NCI-H2171 (cell line): ENCODE measurements around the gene LAMA4.
"Not testable (repeated sequence)": the region's sequence is repeated elsewhere in the genome, so short reads cannot be mapped to it uniquely, and the experiment has no call there.

ENCODE experiments used
- DNase-seq: peaks from one replicate; lab custom pipeline; 2025; lab: John Stamatoyannopoulos, UW

Gene LAMA4

DNA sequence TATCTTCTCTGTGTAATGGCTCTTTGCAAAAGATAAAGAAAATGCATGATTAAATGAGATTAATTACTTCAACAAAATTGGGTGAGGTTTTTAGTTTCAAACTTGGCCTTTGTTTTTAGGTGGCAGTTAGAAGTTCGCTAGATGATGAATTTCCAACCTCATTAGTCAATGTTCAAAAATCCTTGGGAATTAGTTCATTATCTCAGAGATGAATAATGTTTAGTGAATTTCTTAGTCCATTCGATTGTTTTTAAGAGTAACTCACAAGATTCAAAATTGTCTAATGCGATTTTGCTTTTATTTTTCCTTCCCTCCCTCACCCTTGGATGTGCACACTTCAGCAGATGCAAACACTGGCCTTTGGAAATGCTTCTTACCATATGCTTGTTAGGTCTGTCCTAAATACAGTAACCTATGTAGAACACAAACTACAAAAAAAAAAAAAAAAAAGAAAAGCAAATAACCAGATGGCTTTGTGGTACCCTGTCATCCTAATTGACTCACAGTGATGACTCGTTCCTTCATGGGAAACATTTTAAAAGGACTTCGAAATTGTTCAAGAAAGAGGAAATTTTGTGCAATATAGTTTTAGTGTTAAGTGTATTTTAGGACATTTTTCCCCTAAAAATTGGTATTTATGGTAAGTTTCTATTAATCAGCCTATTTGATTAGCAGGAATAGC lies 100.3 kb downstream of the LAMA4 start:
- DNase-seq = peak; percentile 80

DNA sequence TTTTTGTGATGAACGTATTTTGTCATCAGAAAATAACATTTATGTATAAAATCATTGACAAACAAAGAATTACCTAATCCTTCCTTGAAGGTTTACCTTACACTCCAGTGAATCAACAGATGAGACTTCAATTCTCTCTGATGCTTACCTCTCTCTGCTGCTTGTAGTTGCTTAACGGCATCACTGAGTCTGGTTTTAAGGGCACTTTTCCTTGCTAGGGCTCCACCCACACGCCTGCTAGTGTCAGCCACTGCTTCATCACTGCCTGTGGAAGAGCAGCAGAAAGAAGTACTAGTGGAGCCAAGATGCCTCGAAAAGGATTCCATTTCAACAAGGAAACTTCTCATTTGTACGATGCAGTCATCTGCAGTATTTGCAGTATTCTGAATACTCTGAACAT lies 104.0 kb downstream of the LAMA4 start:
- peak; percentile 36 for DNase-seq

DNA sequence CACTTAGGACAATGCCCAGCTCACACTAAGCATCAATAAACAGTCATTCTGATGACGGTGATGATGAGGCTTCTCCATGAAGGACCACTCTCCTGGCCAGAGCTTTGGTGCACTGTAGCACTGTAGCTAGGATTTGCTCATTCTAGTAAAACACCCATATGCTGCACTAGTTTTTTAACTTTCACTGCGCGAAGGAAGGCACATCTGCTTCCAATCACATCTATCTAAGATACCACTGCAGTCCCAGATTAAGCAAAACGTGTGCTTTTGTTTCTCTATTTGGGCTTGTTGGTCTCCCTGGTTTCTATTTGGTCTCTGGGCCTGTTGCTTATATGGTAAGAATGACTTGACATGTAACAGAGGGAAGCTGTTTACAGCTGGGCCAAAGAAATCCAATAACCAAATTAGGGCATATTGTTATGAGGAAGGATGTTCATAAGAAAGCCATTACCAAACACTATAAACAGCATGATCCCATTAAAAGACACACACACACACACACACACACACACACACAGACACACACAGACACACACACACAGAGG lies 104.6 kb downstream of the LAMA4 start:
- peak; percentile 29 for DNase-seq

DNA sequence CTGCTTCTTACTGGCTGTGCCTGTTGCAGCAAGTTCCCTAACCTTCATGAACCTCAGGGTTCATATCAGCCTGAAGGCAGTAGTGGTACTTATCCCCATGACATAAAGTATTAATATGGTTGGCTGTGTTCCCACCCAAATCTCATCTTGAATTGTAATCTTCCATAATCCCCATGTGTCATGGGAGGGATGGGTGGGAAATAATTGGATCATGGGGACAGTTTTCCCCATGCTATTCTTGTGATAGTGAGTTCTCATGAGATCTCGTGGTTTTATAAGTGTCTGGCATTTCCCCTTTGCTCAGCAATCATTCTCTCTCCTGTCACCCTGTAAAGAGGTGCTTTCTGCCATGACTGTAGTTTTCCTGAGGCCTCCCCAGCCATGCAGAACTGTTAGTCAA lies 105.1 kb downstream of the LAMA4 start:
- no peak for DNase-seq

DNA sequence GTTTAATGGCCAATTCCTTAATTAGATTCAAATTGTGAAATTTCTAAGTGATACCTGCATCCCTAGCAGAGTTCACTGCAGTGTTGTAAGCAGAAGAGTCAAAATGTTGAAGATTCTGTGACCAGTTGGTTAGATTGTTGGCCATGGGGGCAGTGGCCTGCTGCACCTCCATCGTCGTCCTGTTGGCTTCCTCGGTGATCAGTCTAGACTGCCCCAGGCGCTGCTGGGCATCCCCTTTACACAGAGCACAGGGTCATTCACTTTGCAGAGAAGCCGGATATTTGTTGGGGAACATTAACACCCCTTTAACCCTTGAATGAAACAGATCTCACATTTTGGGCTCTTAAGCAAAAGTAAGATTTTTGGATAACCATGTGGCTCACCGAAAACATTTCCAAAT lies 106.3 kb downstream of the LAMA4 start:
- DNase-seq = no peak

DNA sequence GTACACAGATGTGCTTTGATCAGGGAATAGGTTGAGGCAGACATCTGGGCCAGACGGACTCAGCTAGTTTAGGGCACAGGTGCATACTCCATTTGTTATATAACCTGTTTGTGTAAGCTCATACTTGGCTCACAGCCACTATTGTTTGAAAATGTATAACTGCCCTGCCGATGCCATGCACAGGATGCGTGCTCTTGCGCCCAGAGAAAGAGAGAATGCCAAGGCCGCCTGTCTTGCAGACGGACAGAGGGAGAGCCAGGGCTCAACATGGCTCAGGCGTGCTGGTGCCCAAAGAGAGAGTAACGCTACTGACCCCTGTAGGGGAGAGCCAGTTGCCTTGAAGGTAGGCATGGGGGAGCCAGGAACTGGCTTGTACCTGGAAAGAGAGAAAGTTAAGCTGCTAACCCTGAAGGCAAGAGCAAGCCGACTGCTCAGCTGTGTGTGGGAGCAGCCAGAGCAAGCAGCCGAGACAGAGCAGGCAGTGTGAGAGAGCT lies 109.2 kb downstream of the LAMA4 start:
- peak; percentile 92 for DNase-seq

DNA sequence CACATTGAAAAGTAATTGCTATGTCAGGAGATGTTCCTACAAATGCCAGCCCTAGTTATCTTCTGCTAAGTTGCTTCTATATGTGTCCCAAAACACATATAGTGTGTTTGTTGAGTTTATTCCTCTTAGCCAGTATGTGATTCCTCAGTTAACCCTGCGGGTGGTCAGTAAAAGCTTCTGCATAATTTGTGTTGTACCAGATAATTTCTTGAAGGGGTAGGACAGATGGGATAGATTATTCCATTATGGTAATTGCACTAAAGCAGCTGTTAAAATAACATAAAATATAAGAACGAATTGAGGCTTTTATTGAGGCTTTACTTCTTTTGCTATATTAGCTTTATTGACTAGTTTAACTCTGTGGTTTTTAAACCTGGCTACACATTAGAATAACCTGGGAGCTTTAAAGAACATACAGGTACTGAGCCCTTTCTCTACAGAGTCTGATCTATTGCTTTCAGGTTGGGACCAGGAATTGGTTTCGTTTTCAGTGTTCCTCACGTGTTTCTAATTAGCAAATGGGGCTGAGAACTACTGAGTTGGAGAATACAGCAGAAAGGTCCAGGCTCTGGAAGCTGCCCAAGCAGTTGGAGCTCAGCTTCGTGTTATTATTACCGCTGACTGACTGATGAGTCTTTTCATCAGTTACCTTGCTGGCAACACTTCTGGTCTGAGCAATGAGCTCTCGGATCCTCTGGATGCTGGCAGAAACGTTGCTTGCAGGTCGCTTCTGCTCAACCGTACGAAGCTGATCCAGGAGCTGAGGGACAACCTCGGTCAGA lies 110.0 kb downstream of the LAMA4 start:
- peak; percentile 70 for DNase-seq

DNA sequence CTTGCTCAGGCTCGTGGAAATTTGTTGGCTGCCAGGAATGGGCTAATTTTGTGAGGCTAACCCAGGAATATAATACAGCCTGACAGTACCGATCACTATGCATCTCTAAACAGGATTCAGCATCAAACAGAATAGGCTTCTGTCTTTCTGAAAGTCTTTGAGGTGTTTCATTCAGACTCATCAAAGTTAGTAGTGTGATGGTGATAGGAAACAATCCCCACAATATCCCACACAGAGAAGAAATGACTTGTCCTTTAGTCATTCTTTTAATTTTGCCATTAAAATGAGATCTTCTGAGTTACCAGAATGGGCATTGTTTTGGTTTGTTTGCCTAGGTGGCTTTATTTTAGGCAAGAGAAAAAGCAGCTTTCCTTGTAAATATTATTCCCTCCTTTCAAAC lies 112.7 kb downstream of the LAMA4 start:
- no peak for DNase-seq

DNA sequence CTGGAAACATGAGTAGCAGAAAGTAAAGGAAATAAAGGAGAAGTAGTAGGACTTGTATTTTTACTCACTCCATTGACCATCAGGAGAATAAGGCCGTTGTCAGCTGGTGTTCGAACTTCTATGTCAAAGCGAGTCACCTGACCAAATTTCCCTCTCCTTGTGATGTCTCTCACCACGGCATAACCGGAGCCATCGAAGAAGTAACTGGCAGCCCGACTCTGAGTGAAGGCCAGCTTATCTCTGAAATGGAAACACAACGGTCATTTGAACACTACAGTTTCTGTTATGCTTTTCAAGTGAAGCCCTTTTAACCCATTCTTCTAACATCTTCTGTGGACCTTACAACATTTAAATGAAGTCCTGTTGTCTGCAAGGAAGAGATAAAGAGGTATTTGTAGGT lies 115.3 kb downstream of the LAMA4 start:
- DNase-seq = no peak

DNA sequence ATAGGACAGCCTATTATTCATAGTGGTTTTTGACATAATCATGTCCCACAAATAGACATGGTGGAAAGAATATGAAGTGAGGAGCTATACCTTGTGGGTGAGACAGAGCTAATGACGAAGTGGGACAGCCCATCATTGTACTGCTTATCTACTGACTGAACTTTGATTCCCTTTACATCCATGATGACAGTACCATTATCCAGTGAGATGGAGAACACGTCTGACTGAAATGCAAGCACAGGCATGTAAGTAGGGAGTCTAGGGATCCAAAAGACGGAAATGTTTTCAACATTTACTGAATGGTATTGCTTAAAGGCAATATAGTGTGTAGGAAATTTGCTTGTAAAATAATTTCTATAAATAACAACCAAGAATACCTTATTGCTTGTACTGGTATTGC lies 123.5 kb downstream of the LAMA4 start:
- no peak for DNase-seq

DNA sequence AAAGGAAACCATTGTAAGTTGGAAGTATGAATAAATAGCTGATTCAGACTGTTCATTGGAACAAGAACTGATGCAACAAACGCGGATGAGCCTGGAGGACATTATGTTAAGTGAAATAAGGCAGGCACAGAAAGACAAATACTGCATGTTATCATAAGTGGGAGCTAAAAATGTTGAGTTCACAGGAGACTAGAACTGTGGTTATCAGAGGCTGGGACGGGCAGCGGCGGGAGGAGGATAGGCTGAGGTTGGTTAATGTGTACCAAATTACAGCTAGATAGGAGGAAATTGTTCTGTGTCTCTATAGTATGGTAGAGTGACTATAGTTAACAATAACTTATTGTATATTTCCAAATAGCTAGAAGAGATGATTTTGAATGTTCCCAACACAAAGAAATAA lies 126.2 kb downstream of the LAMA4 start:
- DNase-seq = no peak

DNA sequence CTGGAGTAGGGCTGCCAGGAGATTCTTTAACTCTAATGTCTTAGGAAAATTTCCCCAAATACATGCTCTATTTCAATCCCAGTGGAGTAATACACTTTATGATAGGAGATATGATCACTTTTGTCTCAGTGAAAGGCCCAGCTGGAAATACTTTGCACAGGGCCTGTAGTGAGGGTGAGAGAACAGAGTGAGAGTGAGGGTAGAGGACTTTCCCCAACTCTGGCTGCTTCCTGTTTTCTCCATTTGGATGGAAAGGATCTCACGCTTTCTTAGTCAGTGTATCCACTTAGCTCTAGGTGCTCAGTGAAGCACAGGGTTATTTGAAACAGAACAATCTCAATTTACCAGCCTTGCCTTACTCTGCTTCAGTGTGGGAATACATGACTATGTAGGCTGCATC lies 130.4 kb downstream of the LAMA4 start:
- no peak for DNase-seq

DNA sequence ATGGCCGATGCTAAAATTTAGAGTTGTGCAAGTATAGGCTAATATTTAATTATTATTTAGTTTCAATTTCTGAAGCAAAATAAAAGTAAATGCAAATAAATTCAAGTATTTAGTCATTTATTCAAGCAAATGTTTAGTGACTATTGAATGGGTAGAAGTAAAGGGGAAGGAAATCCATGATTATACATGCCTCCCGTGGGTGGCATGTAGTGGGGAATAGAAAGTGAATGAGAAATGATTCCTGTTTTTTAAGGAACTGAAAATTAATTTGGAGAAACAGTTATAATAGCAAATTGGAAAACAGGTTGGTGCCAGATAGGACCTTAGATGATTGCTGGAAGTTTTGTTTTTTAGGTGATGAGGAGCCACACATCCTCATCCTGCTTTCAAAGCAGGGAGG lies 131.6 kb downstream of the LAMA4 start:
- no peak for DNase-seq

DNA sequence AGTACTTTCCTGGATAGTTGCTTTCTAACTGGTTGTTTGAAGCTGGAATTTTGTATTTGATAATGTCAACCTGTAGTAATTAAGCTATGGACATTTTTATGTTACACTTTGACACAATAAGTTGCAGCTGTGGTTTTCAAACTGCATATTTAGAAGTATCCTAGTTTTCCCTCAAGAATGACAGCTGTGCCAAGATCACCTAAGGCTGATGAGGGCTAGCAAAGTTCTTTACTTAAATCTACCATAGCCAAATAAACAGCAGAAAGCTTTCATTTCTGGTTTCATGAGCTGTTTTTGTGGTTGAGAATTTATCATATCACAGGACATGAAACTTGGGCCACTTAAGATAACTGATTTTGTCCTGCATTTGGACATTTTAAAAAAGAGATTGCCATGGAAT lies 136.3 kb downstream of the LAMA4 start:
- DNase-seq = no peak

DNA sequence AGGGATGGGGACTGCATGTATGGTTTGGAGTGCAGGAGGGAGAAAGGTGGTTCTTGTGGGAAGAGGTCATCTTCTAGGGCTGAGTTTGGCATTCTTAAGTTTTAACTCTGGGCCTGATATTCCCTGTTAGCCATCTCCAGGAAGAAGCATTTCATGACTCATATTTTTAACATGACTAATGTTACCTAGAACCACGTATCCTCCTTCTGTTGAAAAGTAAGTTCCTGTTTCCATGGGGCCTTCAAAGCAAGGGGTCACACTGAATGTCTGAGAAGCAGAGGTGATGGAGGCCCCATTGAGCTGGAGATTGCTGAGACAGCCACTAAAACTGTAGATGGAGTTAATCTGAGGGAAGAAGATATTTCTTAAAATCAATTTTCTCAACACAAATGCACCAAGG lies 136.8 kb downstream of the LAMA4 start:
- no peak for DNase-seq

DNA sequence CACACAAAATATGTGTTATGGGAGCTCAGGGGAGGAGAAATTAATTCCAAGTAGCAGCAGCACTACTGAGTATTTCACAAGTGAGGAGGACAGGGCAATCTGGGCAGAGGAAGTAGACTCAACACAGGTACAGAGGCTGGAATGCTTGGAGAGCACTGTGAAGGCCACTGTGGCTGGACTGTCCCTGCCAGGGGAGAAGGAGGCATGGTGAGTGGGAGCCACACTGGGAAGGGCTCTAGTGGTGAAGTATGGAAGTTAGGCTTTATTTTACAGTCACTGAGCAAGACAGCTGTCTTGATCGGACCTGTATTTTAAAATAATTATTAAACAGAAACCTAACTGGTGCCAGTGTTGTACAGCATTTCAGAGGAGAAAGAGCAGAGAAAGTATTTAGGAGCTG lies 138.1 kb downstream of the LAMA4 start:
- no peak for DNase-seq

DNA sequence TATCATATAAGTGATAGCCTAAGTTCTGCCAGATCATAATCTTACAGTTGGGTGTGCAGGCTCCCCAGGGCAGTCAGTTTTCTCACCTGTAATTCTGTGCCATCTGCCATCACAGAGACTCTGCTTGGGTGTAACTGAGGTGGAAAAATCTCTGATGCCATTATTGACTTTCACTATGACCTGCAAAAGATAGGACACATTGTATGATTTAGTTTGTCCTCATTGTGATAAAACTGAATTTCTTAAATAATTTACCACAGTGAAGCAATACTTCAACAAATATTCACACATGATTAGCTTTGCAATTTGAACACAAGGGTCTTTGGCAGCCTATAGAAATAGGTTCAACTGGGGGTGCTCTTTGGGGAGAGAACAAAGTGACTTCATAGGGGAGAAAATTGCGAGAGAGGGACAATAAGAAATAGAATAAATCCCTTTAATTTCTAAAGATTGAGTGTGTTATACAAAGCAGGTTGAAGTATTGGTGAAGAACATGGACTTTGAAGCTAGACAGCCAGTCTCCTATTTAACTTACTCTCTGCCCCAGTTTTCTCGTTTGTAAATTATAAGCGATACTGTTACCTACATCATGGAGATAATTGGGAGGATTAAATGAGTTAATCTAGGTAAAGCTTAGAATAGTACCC lies 139.7 kb downstream of the LAMA4 start:
- peak; percentile 60 for DNase-seq

DNA sequence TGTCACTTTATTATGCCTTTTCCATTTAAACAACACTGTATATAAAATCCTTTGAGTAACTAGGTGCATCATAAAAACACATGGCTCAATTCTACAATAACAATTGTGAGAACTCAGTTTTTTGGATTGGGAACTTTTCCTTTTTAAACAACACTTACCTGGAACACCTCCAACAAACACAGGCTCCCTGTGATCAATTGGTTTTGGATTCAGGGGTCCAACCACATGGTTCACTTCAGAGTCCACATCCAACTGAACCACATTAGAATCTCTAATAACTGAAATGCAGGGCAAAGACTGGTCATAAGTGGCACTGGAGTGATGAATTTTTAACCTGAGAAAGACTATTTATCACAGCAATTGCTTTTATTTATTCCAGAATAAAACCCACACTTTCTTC lies 140.4 kb downstream of the LAMA4 start:
- no peak for DNase-seq

DNA sequence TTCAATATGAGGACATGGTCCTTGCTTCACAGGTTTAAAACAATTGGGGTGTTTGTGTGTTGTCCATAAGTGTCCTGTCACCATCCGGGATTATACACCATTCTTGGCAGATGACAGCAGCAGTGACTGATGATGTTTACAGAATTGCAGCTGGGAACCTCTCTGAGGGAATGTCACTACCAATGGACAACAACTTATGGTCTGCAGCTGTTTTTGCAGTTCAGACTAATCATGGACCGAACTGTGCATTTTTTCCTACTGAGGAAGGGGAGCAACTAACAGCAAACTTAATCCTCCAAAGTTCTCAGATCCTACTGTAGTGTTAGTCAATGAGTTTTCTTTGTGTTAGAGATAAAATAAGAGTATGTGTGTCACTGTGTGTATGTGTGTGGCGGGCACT lies 140.9 kb downstream of the LAMA4 start:
- DNase-seq = no peak

DNA sequence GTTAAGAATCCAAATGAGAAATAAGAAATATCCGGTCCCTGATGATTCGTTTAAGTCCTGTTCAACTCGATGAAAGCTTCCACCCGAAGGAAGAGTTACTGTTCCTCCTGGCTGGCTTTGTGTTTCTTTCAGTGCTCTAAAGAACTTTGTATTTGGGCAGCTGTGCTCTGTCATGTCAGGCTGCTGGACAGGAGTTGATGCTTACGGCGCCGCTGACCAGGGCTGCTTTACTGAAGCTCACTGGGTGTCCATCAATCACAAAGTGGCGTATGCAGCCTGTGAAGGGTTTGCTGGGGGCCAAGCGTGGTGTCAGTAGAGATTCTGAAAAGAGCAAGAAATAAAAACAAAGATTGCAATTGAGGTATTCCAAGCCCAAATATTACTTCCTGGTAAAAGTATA lies 145.1 kb downstream of the LAMA4 start:
- no peak for DNase-seq

DNA sequence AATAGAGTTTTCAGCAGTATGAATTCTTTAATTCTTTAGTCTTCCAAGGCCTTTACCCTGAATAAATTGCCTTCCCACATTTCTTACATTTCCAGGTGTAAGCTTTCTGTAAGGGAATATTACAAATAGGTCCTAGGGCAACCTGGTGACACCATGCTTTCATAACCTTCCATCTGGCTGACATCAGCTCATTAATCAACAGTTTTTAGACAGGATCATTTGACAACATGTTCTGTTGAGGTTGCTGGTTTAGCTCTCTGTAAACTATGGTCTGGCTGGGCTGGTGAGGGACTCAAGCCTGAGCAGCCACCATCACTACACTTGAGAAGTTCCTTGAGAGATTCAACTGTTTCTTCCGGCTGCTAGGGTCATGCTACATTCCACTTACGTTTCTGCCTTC lies 147.8 kb downstream of the LAMA4 start:
- DNase-seq = no peak

DNA sequence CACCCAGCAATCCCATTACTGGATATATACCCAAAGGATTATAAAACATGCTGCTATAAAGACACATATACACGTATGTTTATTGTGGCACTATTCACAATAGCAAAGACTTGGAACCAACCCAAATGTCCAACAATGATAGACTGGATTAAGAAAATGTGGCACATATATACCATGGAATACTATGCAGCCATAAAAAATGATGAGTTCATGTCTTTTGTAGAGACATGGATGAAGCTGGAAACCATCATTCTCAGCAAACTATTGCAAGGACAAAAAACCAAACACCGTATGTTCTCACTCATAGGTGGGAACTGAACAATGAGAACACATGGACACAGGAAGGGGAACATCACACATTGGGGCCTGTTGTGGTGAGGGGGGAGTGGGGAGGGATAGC lies 148.3 kb downstream of the LAMA4 start:
- not testable (repeated sequence) for DNase-seq

DNA sequence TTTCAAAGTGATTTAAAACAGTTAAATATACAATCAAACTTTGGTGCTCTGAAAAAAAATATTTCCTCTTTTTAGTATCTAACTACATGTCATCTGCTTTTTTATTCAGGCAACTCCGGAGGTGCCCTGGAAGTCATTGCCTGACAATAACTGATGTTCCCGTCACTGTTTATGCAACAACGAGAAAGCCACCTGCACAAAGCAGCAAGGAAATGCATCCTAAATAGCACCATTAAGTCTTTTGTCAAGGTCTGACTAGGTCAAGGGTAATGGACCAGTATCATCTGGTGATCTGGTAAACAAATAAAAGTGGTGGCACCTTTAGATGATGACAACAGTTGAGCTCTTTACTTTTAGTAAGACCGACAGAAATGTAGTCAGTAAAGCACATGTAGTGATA lies 153.8 kb downstream of the LAMA4 start:
- no peak for DNase-seq
